Measurements from ENCODE around the gene MAP3K1.

GRCh38 chr5:56910210-56910965 lies 95.0 kb downstream of the MAP3K1 start:
- TF ChIP-seq POLR2A (IDR thresholded peaks at IDR 0.05) = no peak
- no peak for TF ChIP-seq CTCF (IDR thresholded peaks at IDR 0.05 in 4 of 5, conservative IDR thresholded peaks at IDR 0.05 in 1 of 5)
